HG03064 (cell line): ENCODE results near the gene UNCX.
"Not testable (repeated sequence)": the region's sequence is repeated elsewhere in the genome, so short reads cannot be mapped to it uniquely, and the experiment has no call there.

Source experiments
- ATAC-seq: cut with Tn5 transposase; IDR thresholded peaks from one replicate; pipeline ENCODE4 v1.9.1; 2021; ENCODE audit warnings: low read depth; ENCODE audit not compliant: unreplicated experiment

Gene UNCX

DNA sequence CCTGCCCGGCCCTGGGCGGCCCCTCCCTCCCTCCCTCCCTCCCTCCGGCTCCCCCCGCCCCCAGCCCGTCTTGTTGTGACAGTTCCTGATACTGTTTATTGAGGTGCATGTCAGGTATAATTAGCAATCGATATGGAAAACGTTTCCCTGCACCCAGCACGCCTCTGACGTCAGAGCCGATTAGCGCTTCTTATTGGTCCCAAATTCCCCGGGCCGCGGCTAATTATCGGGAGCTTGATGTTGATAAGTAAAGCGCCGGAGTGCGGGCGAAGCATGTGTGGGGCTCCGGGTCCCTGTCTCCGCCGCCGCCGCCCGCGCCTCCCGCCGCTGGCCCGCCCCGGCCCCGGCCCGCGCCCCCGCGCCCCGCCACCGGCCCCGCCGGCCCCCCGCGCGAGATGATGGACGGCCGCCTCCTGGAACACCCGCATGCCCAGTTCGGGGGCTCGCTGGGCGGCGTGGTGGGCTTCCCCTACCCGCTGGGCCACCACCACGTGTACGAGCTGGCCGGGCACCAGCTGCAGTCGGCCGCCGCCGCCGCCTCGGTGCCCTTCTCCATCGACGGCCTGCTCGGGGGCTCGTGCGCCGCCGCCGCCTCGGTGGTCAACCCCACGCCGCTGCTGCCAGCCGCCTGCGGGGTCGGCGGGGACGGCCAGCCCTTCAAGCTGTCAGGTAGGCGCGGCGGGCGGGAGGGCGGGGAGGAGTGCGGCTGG, at the start of gene UNCX:
TSS of gene UNCX (plus strand) at position 250 of the 710 bp plus-strand sequence. CDS start at position 396, 146 bp downstream.
- ATAC-seq = no peak

DNA sequence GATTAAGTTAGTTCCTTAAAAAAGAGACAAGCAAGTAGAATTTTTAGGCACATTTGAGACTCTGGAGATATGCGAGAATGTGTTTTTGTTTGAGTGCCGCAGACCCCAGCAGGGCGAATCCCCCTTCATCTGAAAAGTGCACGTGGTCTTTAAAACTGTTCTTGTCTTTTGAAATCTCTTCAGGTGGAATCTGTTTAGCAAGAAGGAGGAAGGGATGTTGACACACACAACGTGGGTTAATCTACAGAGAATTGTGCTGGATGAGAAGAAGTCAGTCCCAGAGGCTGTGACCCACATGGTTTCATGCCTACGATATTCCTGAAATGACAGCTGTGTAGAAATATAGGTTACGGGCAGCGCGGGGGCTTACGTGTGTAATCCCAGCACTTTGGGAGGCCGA, 45.5 kb upstream of the UNCX start:
- ATAC-seq = no peak

DNA sequence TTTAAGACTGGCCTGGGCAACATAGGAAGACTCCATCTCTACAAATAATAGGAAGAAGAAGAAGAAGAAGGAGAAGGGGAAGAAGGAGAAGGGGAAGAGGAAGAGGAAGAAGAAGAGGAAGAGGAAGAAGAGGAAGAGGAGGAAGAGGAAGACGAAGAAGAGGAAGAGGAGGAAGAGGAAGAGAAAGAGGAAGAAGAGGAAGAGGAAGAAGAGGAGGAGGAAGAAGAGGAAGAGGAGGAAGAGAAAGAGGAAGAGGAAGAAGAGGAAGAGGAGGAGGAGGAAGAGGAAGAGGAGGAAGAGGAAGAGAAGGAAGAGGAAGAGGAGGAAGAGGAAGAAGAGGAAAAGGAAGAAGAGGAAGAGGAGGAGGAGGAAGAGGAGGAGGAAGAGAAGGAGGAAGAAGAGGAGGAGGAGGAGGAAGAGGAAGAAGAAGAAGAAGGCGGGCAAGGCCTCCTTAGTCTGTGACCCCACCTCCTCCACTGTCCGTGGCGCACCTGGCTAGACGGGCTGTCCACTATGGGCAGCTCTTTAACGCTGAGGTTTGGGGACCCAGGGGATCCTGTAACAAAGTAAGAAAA, 43.9 kb upstream of the UNCX start:
- no peak for ATAC-seq

GRCh38 chr7:1189986-1190772, 42.5 kb upstream of the UNCX start:
- ATAC-seq = no peak

DNA sequence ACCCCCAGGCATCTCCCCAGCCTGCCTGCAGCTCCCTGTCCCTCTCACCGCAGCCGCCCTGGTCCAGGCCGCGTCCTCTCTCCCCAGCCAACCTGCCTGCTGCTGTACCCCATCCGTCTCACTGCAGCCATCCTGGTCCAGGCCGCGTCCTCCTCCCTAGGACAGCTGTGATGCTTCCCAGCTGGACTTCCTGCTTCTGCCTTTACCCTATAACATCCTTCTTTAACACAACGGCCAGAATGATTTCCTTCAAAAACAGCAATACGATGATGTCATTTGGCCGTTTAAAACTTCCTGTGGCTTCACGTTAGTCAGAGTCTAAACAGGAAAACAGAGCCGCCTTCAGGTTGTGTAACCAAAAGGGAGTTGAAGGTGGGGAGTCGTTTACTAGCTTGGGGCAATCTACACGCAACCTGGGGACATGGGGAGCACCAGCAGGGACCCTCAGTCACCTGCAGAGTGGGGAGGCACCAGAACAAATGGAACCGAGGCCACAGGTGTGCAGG, 40.4 kb upstream of the UNCX start:
- no peak for ATAC-seq

DNA sequence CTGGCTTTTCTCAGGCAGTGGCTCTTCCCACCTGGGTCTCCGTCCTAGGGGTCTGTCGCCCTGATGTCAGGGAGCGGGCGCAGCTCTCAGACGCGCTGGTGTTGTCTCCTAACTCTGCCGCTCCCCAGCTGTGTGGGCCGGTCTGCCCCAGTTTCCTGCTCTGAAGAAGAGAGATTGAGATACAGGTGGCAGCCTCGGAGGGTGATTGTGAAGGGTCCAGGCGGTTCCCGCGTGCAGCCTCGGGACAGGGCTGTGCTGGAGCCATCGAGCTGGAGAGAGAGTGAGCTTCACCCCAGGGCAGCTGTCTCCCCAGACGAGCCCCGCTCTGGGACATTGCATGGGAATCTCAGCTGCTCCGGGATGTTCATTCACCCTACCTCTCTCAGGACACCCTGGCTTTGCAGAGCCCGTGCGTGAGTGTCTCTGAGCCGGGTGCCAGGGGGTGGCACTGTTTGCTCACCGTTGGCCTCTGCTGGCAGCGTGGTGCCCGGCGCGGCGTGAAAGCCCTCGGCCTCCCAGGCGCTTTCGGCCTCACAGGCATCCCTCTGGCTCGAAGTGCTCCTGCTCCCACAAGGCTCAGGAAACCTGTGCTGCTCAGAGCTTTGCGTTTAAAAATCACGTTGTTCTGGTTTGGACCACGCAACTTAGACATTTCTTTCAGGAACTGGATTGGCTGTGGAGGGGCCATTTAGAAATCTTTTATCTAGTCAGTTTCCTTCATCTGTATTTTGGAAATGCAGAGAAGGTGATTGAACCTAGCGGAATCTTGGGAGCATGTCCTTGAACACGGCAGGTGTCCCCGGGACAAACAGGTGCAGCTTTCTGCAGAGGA, 38.9 kb upstream of the UNCX start:
- no peak for ATAC-seq

DNA sequence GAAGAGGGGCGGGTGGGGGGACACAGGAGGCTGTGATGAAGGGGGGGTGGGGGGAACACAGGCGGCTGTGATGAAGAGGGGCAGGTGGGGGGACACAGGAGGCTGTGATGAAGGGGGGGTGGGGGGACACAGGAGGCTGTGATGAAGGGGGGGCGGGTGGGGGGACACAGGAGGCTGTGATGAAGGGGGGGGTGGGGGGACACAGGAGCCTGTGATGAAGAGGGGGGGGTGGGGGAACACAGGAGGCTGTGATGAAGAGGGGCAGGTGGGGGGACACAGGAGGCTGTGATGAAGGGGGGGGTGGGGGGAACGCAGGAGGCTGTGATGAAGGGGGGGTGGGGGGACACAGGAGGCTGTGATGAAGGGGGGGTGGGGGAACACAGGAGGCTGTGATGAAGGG, 36.2 kb upstream of the UNCX start:
- not testable (repeated sequence) for ATAC-seq

DNA sequence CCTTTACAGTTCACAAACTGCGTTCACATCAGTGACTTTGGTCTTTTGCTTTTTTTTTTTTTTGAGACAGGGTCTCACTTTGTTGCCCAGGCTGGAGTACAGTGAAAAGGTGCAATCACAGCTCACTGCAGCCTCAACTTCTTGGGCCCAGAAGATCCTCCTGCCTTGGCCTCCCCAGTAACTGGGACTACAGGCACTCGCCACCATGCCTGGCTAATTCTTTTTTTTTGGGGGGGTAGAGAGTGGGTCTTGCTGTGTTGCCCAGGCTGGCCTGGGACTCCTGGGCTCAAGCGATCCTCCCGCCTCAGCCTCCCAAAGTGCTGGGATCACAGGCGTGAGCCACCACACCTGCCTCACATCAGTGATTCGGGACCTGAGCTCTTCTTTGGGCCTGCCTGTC, 35.7 kb upstream of the UNCX start:
- ATAC-seq = no peak

- no peak for ATAC-seq
Measured at GRCh38 chr7:1197997-1198625, 34.6 kb upstream of the UNCX start.

DNA sequence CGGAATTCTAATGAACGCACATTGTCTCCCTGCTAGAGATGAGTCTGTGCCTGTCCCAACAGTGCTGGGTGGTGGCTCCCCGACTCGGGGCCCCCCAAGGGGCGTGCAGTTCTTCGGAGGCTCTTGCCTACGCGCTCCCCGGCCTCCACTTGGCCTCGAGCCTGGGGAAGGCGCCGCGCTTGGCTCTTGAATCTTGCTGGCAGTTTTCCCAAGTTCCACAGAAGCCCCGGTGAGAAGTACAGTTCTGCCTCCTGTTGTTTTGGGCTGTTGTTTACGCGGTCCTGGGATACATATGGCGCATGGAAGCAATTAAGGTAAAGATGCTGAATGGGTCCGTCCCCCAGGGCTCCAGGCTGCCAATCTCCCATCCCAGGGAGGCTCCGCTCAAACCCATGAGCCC, 32.6 kb upstream of the UNCX start:
- ATAC-seq = no peak

GRCh38 chr7:1201916-1202315, 30.8 kb upstream of the UNCX start:
- ATAC-seq = no peak

DNA sequence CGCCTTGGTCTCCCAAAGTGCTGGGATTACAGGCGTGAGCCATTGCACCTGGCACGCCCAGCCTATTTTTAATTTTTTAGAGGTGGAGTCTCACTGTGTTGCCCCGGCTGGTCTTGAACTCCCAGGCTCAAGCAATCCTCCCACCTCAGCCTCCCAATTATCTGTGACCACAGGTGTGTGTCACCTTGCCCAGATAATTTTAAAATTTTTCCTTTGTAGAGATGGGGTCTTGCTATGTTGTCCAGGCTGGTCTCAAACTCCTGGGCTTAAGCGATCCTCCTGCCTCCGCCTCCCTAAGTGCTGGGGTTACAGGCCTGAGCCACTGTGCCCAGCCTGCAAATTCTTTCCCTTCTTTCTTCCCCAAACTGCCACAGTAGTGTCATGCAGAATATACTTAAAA, 29.8 kb upstream of the UNCX start:
- not testable (repeated sequence) for ATAC-seq

DNA sequence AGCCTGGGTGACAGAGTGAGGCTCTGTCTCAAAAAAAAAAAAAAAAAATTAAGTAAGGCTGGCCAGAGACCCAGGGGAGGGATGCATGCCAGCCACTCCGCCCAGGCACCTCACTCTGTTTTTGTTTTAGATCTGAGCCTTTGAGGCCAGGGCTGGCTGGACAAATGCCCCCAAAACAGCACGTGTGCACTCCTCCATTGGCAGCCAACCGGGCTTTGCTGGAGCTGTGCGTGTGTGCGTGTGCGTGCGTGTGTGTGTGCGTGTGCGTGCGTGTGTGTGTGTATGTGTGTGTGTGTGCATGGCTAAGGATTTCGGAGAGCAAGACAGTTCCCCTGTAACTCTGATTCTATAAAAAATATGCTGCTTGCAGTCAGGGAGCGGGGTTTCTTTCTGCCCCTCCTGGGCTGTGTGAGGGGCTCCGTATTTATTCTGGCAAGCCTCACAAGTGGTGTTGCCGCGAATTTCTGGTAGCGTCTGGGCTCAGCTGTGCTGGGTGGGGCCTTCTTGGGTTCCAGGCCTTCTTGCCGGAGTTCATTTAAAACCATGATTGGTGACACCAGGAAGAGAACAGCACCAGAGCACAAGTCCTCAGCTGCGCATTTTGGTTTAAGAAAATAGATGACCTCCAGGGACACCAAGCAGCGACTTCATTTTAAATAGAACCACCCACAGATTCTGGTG, 28.1 kb upstream of the UNCX start:
- ATAC-seq = no peak

- not testable (repeated sequence) for ATAC-seq
Measured at GRCh38 chr7:1205742-1206141, 26.9 kb upstream of the UNCX start.

DNA sequence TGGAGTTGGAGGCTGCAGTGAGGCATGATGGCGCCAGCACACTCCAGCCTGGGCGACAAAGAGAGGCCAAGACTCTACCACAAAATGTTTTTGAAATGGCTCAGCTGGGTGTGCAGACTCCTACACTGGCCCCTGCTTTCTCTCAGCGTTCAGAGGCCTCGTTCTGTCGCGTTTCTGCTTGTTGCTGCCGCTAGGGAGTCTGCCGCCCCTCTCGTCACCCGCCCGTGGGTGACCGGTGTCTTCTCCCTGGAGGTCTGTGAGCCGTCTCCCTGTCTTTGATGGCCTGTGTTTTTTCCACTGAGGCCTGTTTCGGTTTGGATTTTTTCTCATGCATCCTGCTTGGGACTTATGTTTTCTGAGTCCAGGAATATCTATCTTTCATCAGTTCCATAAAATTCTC, 23.6 kb upstream of the UNCX start:
- ATAC-seq = no peak

- ATAC-seq = no peak
Measured at GRCh38 chr7:1210321-1210978, 22.2 kb upstream of the UNCX start.

DNA sequence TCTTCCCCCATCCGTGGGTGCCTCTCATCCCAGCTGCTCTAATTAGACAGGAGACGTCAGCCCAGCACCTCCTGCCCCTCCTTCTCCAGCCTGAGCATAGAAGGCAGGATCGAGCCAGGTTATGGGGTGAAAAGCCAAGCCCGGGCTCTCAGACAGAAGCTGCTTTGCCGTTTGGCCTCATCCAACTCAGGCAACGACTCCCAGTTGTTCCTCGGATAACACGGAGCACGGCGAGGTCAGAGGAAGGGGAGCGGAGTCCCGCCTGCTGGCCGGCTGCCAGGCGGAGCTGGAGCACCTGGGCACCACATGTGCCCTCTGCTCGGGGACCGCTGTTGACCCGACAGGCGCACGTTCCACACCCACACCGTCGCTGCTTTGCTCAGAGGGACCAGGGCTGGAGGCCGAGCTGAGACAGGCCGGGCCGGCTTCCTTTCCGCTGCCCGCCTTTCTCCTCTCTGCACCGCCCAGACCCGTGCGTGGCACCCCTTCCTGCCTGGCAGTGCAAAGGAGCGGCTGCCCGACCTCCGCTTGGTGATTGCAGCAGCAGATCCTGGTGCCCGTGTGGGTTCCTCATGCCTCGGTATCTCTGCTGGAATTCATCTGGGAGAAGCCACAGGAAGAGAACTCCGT, 21.6 kb upstream of the UNCX start:
- ATAC-seq = no peak

- ATAC-seq = no peak
Measured at GRCh38 chr7:1211611-1212010, 21.1 kb upstream of the UNCX start.

DNA sequence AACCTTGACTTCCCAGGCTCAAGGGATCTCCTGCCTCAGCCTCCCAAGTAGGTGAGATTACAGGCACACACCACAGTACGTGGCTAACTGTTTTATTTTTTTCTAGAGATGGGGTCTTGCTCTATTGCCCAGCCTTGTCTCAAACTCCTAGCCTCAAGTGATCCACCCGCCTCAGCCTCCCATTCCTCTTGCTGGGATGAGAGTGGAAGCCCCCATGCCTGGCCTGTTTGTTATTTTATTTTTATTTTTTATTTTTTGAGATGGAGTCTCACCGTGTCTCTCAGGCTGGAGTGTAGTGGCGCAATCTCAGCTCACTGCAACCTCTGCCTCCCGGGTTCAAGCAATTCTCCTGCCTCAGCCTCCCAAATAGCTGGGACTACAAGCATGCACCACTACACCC, 20.6 kb upstream of the UNCX start:
- ATAC-seq = not testable (repeated sequence)
